ENCODE results near the gene VARS1.

VARS1 gene

GRCh38 chr6:31750411-31751022 lies 45.0 kb downstream of the VARS1 start:
- Histone ChIP-seq H3K27me3 (ENCODE audit: low read depth, low read length) (no peaks in the 10 kb centered on the region), H4K20me1 (ENCODE audit: insufficient read depth, low read length) (no peaks in the 10 kb centered on the region), H3K79me2 (ENCODE audit: low read length) (no peaks in the 10 kb centered on the region), H3K27ac (ENCODE audit: low read length) (no peak overlapping the region), H2AFZ (ENCODE audit: low read depth, low read length) (no peak overlapping the region), H3K4me2 (ENCODE audit: low read length) (no peak overlapping the region), H3K4me3 (ENCODE audit: low read length) (no peak overlapping the region), H3K36me3 (replicated peaks; ENCODE audit: low read depth, low read length) (peaks cover 9% of the 10 kb centered on the region), H3K9me3 (ENCODE audit: insufficient read depth, low read length) (no peaks in the 10 kb centered on the region), H3K4me1 (ENCODE audit: low read length) (no peaks in the 10 kb centered on the region), H3K9ac (ENCODE audit: low read length) (no peak overlapping the region)
- TF ChIP-seq EZH2phosphoT487 (IDR thresholded peaks at IDR 0.05; ENCODE audit: low read depth) (no peak), CTCF (IDR thresholded peaks at IDR 0.05; ENCODE audit: low read depth, low read length) (no peak)

- Histone ChIP-seq H3K9me3 (ENCODE audit: insufficient read depth, low read length) (no peaks in the 10 kb centered on the region), H4K20me1 (ENCODE audit: insufficient read depth, low read length) (no peaks in the 10 kb centered on the region), H2AFZ (ENCODE audit: low read depth, low read length) (no peak overlapping the region), H3K4me1 (ENCODE audit: low read length) (no peaks in the 10 kb centered on the region), H3K9ac (ENCODE audit: low read length) (no peak overlapping the region), H3K27me3 (ENCODE audit: low read depth, low read length) (no peaks in the 10 kb centered on the region), H3K27ac (ENCODE audit: low read length) (no peak overlapping the region), H3K4me3 (ENCODE audit: low read length) (no peak overlapping the region), H3K79me2 (ENCODE audit: low read length) (no peaks in the 10 kb centered on the region), H3K36me3 (replicated peaks; ENCODE audit: low read depth, low read length) (peaks cover 9% of the 10 kb centered on the region), H3K4me2 (ENCODE audit: low read length) (no peak overlapping the region)
- TF ChIP-seq CTCF (IDR thresholded peaks at IDR 0.05; ENCODE audit: low read depth, low read length) (no peak), EZH2phosphoT487 (IDR thresholded peaks at IDR 0.05; ENCODE audit: low read depth) (no peak)
These were observed 46.1 kb downstream of the VARS1 start for GRCh38 chr6:31749301-31750036.
